HepG2 (cell line): ENCODE measurements around the gene DDX24. TPM values are rescaled to one million over a fixed set of nuclear protein-coding genes. Genes with fewer than 3 reads are reported as not detected.
A peak's percentile ranks its signal among the peaks of the same experiment; 100 is the strongest.

Experiments used
- ATAC-seq: fragments of 200-7000 bp; cut with Tn5 transposase; 3 replicates; pipeline ENCODE4 v1.9.1; 2020; ENCODE audit warnings: mild to moderate bottlenecking, moderate library complexity
- BruUV-seq: library from RNA; stranded (reverse); fragments of 400-500 nt; replicated peaks from 2 replicates; lab custom pipeline; 2021; lab: Mats Ljungman, UMichigan
- CTCF ChIA-PET: fragments of 300-600 bp; formaldehyde crosslinking; extraction: SDS; loops from one replicate; lab custom pipeline; 2021; ENCODE audit warnings: low total read pairs, inconsistent platforms, low intra/inter-chr PET ratio; lab: Yijun Ruan, JAX
- POLR2A ChIA-PET: fragments of 350-600 bp; sonication (Branson Sonifier 250); formaldehyde crosslinking; loops from one replicate; lab custom pipeline; 2020; ENCODE audit warnings: antibody characterized with exemption, inconsistent platforms; lab: Yijun Ruan, JAX
- DNase-seq: peaks from one replicate; pipeline ENCODE4 v3.0.0-alpha.2; 2015; ENCODE audit warnings: low spot score
- FAIRE-seq: peaks from 3 replicates; lab custom pipeline; 2011; peaks lifted over from hg19 to GRCh38; lab: Jason Lieb, UNC
- H2AFZ ChIP-seq: one replicate; pipeline ENCODE4 v1.6.1; 2011; ENCODE audit warnings: low read length, inconsistent platforms
- H3K27ac ChIP-seq: fragments of 300-600 bp; 3 replicates; pipeline ENCODE4 v1.8.0; 2011; ENCODE audit warnings: mixed run types, mild to moderate bottlenecking, mixed read lengths, low read length, inconsistent platforms; ENCODE audit not compliant: insufficient read depth; ENCODE audit errors: extremely low read length
- H3K27me3 ChIP-seq, 2 experiments: fragments of 200-600 bp in 1 of 2; 2 replicates in 1 of 2; 3 replicates in 1 of 2; pipeline versions ENCODE4 v1.6.0 to v1.8.0; 2011; ENCODE audit warnings: low read length in 2 of 2, mild to moderate bottlenecking in 2 of 2, moderate library complexity in 2 of 2, inconsistent platforms in 1 of 2; ENCODE audit not compliant: insufficient read depth in 2 of 2, control insufficient read depth in 1 of 2
- H3K36me3 ChIP-seq, 2 experiments: fragments of 200-600 bp in 1 of 2; replicated peaks in 1 of 2; 2 replicates in 1 of 2; 3 replicates in 1 of 2; pipeline versions ENCODE4 v1.5.1 to v1.8.0; 2011; ENCODE audit warnings: low read length in 2 of 2, inconsistent platforms in 1 of 2; ENCODE audit not compliant: insufficient read depth in 2 of 2, control insufficient read depth in 1 of 2
- H3K4me1 ChIP-seq: 2 replicates; pipeline ENCODE4 v1.5.1; 2012; ENCODE audit warnings: low read length, inconsistent platforms; ENCODE audit not compliant: insufficient read depth
- H3K4me2 ChIP-seq: 2 replicates; pipeline ENCODE4 v1.6.0; 2011; ENCODE audit warnings: low read depth, low read length, inconsistent platforms
- H3K4me3 ChIP-seq, 3 experiments: fragments of 200-600 bp in 1 of 3; sonication (generic), shearing (Covaris generic) in 1 of 3; replicated peaks in 1 of 3; 2 replicates each; pipeline ENCODE4 v1.5.1; 2011 to 2016; ENCODE audit warnings: low read length in 3 of 3, inconsistent platforms in 2 of 3, low read depth in 2 of 3, mild to moderate bottlenecking in 2 of 3, control low read depth in 1 of 3, mixed read lengths in 1 of 3; ENCODE audit not compliant: insufficient read depth in 1 of 3
- H3K79me2 ChIP-seq: one replicate; pipeline ENCODE4 v1.6.1; 2011; ENCODE audit warnings: low read length, inconsistent platforms; ENCODE audit not compliant: insufficient read depth
- H3K9ac ChIP-seq: 2 replicates; pipeline ENCODE4 v1.6.0; 2011; ENCODE audit warnings: mild to moderate bottlenecking, low read depth, low read length, inconsistent platforms; ENCODE audit not compliant: insufficient read depth
- H3K9me3 ChIP-seq: 2 replicates; pipeline ENCODE4 v1.5.1; 2012; ENCODE audit warnings: mild to moderate bottlenecking, low read length
- H4K20me1 ChIP-seq: 2 replicates; pipeline ENCODE4 v1.6.0; 2011; ENCODE audit warnings: inconsistent platforms, mild to moderate bottlenecking, low read length, moderate library complexity; ENCODE audit not compliant: insufficient read depth
- CCAR2 ChIP-seq: fragments of 200-400 bp; formaldehyde crosslinking; optimal IDR thresholded peaks from 2 replicates; pipeline ENCODE3; 2018; ENCODE audit warnings: low read depth, mild to moderate bottlenecking, low read length, moderate library complexity
- CEBPB ChIP-seq: IDR thresholded peaks from 2 replicates; pipeline ENCODE4 v1.6.1; 2011; ENCODE audit warnings: low read depth, low read length, improper control_type of control experiment, borderline replicate concordance
- EZH2 ChIP-seq: conservative IDR thresholded peaks from 2 replicates; pipeline ENCODE4 v1.6.1; 2012; ENCODE audit warnings: mild to moderate bottlenecking, low read depth, low read length, moderate library complexity
- ZNF121 ChIP-seq: sonication (generic); formaldehyde crosslinking; IDR thresholded peaks from 2 replicates; pipeline ENCODE4 v1.5.0; 2020; ENCODE audit warnings: mild to moderate bottlenecking, missing genetic modification reagents
- ZNF773 ChIP-seq: sonication (generic); formaldehyde crosslinking; IDR thresholded peaks from 2 replicates; pipeline ENCODE4 v1.4.0; 2020; ENCODE audit warnings: missing genetic modification reagents, borderline replicate concordance
- WGBS: methylation state at CpG from one replicate; pipeline ENCODE4 v1.1.6; 2017; ENCODE audit warnings: low lambda C conversion rate; 5-methylcytosine and 5-hydroxymethylcytosine counted together
- in situ Hi-C: cut with HindIII; loops from 2 replicates; pipeline ENCODE4 v1.10.0; 2017; ENCODE audit warnings: low pct_unique_long_range_greater_than_20kb; ENCODE audit not compliant: extremely low pct_ligation_motif_present
- intact Hi-C: fragments of 100-400 bp; cut with micrococcal nuclease; formaldehyde crosslinking; loops from one replicate; pipeline ENCODE4 v1.10.0; 2022; ENCODE audit not compliant: unreplicated experiment
- polyA plus RNA-seq, 8 experiments: library from polyadenylated mRNA; depleted of rRNA in 3 of 8; stranded (reverse) in 7 of 8; unstranded in 1 of 8; fragments of >200 nt; fragmentation: Illumina TruSeq in 4 of 8; extraction: Trizol in 4 of 8; gene quantifications; 2 replicates each; pipeline versions ENCODE4 v1.2.1 to v1.2.3, GENCODE V29; 2011 to 2016; ENCODE audit warnings: low read depth in 4 of 8, missing spikeins in 1 of 8, mixed read lengths in 1 of 8; ENCODE audit not compliant: insufficient read depth in 1 of 8
- total RNA-seq, 5 experiments: library from RNA; depleted of rRNA; stranded (reverse); fragments of >200 nt; fragmentation: Illumina TruSeq; extraction: Trizol; gene quantifications; 2 replicates each; pipeline ENCODE4 v1.2.3, GENCODE V29; 2016; ENCODE audit warnings: low read depth in 1 of 5
- TF ChIP-seq, protein P1 (sequence below): IDR thresholded peaks from 2 replicates; pipeline ENCODE4 v1.6.1; 2016; ENCODE audit warnings: control low read depth
- TF ChIP-seq, protein P2 (sequence below): sonication (generic); formaldehyde crosslinking; IDR thresholded peaks from 2 replicates; pipeline ENCODE4 v1.8.0; 2023; ENCODE audit warnings: mild to moderate bottlenecking, missing genetic modification reagents

DDX24 gene
- total and polyA plus RNA-seq, 2 of the 13 experiments (the other 11 are each of a cell fraction or from before 2014, with no cell fraction given) = 67.3 to 149 TPM

DNA sequence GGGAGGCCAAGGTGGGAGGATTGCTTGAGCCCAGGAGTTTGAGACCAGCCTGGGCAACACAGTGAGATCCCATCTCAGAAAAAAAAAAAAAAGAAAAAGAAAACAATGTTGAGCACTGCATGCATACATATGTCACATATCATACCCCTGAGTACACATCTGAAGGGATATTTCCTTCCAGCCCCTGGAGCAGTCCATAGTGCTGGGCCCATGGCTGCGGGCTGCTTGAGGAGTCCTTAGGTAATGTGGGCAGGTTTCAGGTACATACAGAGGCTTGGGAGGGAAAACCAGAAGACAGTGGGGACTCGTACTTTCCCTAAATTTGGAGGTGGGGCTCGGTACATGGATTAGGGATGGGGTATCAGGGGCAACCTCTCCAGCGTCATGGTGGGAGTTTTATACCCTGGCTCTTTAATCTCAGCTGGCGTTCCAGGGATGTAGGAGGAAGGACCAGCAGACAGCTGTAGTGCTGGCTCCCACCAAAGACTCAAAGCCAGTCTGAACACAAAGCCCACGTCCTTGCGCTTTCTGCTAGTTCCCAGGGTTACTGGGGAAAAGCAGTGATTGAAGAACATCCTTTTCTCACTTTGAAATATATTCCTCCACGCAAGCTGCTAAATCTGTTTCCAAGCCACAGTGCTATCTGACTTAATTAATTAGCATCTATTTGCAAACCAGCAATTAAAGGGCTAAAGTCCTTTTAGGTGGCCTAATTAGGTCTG is 49.7 kb downstream of the DDX24 start:
- POLR2A ChIA-PET = no interaction called here
- no peak for FAIRE-seq
- no peak for ATAC-seq
- H3K4me1 ChIP-seq = peaks cover 37% of the 10 kb centered on the region
- BruUV-seq = no TSS peak
- CTCF ChIA-PET = no interaction called here
- H4K20me1 ChIP-seq = no peaks in the 10 kb centered on the region
- peaks cover 2% of the 10 kb centered on the region for H3K79me2 ChIP-seq
- in situ Hi-C loops = no loop called here
- H3K27ac ChIP-seq = no peak overlapping the region
- H3K9ac ChIP-seq = no peak overlapping the region
- TF ChIP-seq ZNF121 (CRISPR knock-in tag) = 0 out of 2 replicates have a peak, but pooled peaks have one; percentile 42
- TF ChIP-seq EZH2 = no peak
- H2AFZ ChIP-seq = no peak overlapping the region
- H3K9me3 ChIP-seq = no peaks in the 10 kb centered on the region
- WGBS = 95% methylated on average over 6 of the region's 8 CpGs
- no peak overlapping the region for H3K4me2 ChIP-seq
- H3K27me3 ChIP-seq = no peaks in the 10 kb centered on the region
- no peak for DNase-seq
- intact Hi-C loops = no loop called here
- H3K4me3 ChIP-seq = no peak overlapping the region
- 0 out of 5 replicates have a peak, but pooled peaks cover 0 to 3% of the 10 kb centered on the region in 2 experiments for H3K36me3 ChIP-seq

DNA sequence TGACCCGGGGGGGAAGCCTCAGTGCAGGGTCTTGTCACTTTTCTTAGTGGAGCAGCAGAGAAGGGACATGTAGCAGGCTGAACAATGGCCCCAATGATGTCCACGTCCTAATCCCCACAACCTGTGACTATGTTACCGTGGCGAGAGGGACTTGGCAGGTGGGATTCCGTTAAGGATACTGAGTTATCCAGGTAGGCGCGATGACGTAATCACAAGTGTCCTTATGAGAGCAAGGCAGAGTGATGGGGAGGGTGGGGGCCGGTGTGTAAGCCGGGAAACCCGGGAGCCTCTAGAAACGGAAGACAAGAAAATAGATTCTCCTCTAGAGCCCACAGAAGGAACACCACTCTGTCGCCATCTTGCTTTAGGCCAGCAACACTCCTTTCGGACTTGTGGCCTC is 50.4 kb downstream of the DDX24 start:
- peaks cover 36% of the 10 kb centered on the region for H3K4me1 ChIP-seq
- no peak overlapping the region for H3K4me3 ChIP-seq
- H3K9ac ChIP-seq = no peak overlapping the region
- TF ChIP-seq ZNF773 (CRISPR knock-in tag) = no peak
- peak; percentile 57; the same call in 1 of the 2 replicates for TF ChIP-seq CEBPB
- TF ChIP-seq CCAR2 = no peak
- TF ChIP-seq, protein P1, sequence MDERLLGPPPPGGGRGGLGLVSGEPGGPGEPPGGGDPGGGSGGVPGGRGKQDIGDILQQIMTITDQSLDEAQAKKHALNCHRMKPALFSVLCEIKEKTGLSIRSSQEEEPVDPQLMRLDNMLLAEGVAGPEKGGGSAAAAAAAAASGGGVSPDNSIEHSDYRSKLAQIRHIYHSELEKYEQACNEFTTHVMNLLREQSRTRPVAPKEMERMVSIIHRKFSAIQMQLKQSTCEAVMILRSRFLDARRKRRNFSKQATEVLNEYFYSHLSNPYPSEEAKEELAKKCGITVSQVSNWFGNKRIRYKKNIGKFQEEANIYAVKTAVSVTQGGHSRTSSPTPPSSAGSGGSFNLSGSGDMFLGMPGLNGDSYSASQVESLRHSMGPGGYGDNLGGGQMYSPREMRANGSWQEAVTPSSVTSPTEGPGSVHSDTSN (CRISPR knock-in tag) = no peak
- TF ChIP-seq, protein P2, sequence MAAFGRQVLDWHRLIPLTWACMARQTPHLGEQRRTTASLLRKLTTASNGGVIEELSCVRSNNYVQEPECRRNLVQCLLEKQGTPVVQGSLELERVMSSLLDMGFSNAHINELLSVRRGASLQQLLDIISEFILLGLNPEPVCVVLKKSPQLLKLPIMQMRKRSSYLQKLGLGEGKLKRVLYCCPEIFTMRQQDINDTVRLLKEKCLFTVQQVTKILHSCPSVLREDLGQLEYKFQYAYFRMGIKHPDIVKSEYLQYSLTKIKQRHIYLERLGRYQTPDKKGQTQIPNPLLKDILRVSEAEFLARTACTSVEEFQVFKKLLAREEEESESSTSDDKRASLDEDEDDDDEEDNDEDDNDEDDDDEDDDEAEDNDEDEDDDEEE = no peak
- 0 out of 5 replicates have a peak, but pooled peaks cover 0 to 3% of the 10 kb centered on the region in 2 experiments for H3K36me3 ChIP-seq
- H2AFZ ChIP-seq = no peak overlapping the region
- H3K4me2 ChIP-seq = no peak overlapping the region
- no peak for ATAC-seq
- no peak overlapping the region for H3K27ac ChIP-seq
- H4K20me1 ChIP-seq = no peaks in the 10 kb centered on the region
- intact Hi-C loops = no loop called here
- ChIA-PET POLR2A (no interaction called here), CTCF (no interaction called here)
- BruUV-seq = no TSS peak
- DNase-seq = no peak
- H3K9me3 ChIP-seq = no peaks in the 10 kb centered on the region
- H3K79me2 ChIP-seq = peaks cover 2% of the 10 kb centered on the region
- in situ Hi-C loops = no loop called here
- no peak for FAIRE-seq
- H3K27me3 ChIP-seq = no peaks in the 10 kb centered on the region
- 97% methylated on average over 13 of the region's 14 CpGs for WGBS
